NCI-H526 (cell line): Measurements from ENCODE around the gene RHOXF2.
"Not testable (repeated sequence)": the region's sequence is repeated elsewhere in the genome, so short reads cannot be mapped to it uniquely, and the experiment has no call there.

Source experiments
- DNase-seq, 2 experiments: peaks; one replicate each; lab custom pipeline; 2025; lab: John Stamatoyannopoulos, UW

The RHOXF2 gene

GRCh38 chrX:120158313-120158712 lies at the start of gene RHOXF2:
Gene RHOXF2, plus strand, starts transcription at chrX:120158613. Its CDS starts 138 bp downstream, at chrX:120158751.
- not testable (repeated sequence) for DNase-seq

GRCh38 chrX:120109378-120109777 lies 49.0 kb upstream of the RHOXF2 start:
- no peak for DNase-seq

- DNase-seq, result no peak
These were observed 46.8 kb upstream of the RHOXF2 start for GRCh38 chrX:120111611-120112010.

- no peak for DNase-seq
These were observed 42.9 kb upstream of the RHOXF2 start, which contains the start of gene RHOXF1 for GRCh38 chrX:120115438-120115963. Gene RHOXF1, minus strand, starts transcription at chrX:120115913. Its CDS starts 51 bp downstream, at chrX:120115862.

- DNase-seq, result no peak
These were observed 38.2 kb upstream of the RHOXF2 start for GRCh38 chrX:120120223-120120622.

- no peak for DNase-seq
These were observed 33.0 kb upstream of the RHOXF2 start for GRCh38 chrX:120125444-120125843.

- not testable (repeated sequence) for DNase-seq
These were observed 30.0 kb upstream of the RHOXF2 start for GRCh38 chrX:120128306-120128846.

GRCh38 chrX:120136128-120136527 lies 22.3 kb upstream of the RHOXF2 start:
- DNase-seq, result no peak

GRCh38 chrX:120136840-120137239 lies 21.6 kb upstream of the RHOXF2 start:
- no peak for DNase-seq

GRCh38 chrX:120137439-120137838 lies 21.0 kb upstream of the RHOXF2 start:
- no peak for DNase-seq

GRCh38 chrX:120140293-120140981 lies 18.0 kb upstream of the RHOXF2 start:
- DNase-seq, result no peak

GRCh38 chrX:120144178-120144844 lies 14.1 kb upstream of the RHOXF2 start:
- no peak for DNase-seq

- DNase-seq, result no peak
These were observed 13.0 kb upstream of the RHOXF2 start for GRCh38 chrX:120145295-120145925.

GRCh38 chrX:120146323-120146722 lies 12.1 kb upstream of the RHOXF2 start:
- not testable (repeated sequence) for DNase-seq

- DNase-seq, result no peak
These were observed 10.9 kb upstream of the RHOXF2 start for GRCh38 chrX:120147537-120147936.

GRCh38 chrX:120150109-120150744 lies 8.2 kb upstream of the RHOXF2 start:
- DNase-seq, result not testable (repeated sequence)

GRCh38 chrX:120159086-120159485 lies 673 bp downstream of the RHOXF2 start:
- not testable (repeated sequence) for DNase-seq

GRCh38 chrX:120193254-120193653 lies 34.8 kb downstream of the RHOXF2 start:
- not testable (repeated sequence) for DNase-seq

- not testable (repeated sequence) for DNase-seq
These were observed 35.3 kb downstream of the RHOXF2 start for GRCh38 chrX:120193720-120194119.

GRCh38 chrX:120195786-120196185 lies 37.4 kb downstream of the RHOXF2 start:
- not testable (repeated sequence) for DNase-seq

- not testable (repeated sequence) for DNase-seq
These were observed 38.3 kb downstream of the RHOXF2 start for GRCh38 chrX:120196626-120197283.
